Activated CD4-positive, alpha-beta T cell treated with anti-CD3 and anti-CD28 coated beads, Interleukin-2, amount 50 U/mL, for 1 hour (primary cell): ENCODE measurements around the gene COL4A2.

Source experiments
- DNase-seq: peaks from one replicate; pipeline ENCODE4 v3.0.0-alpha.2; 2020

COL4A2 gene

GRCh38 chr13:110548891-110549794, 242.1 kb downstream of the COL4A2 start:
- no peak for DNase-seq

- DNase-seq: no peak
These were observed 242.7 kb downstream of the COL4A2 start for GRCh38 chr13:110549795-110550160.

GRCh38 chr13:110551284-110551683, 244.2 kb downstream of the COL4A2 start:
- DNase-seq: no peak

GRCh38 chr13:110552767-110553166, 245.7 kb downstream of the COL4A2 start:
- no peak for DNase-seq

GRCh38 chr13:110553417-110553816, 246.3 kb downstream of the COL4A2 start:
- no peak for DNase-seq

- DNase-seq: no peak
These were observed 247.2 kb downstream of the COL4A2 start for GRCh38 chr13:110554227-110554836.

- no peak for DNase-seq
These were observed 247.9 kb downstream of the COL4A2 start for GRCh38 chr13:110554946-110555345.

GRCh38 chr13:110555601-110556223, 248.6 kb downstream of the COL4A2 start:
- no peak for DNase-seq

GRCh38 chr13:110556224-110556606, 249.1 kb downstream of the COL4A2 start:
- no peak for DNase-seq

- DNase-seq: no peak
These were observed 250.0 kb downstream of the COL4A2 start for GRCh38 chr13:110557082-110557481.

- no peak for DNase-seq
These were observed 250.7 kb downstream of the COL4A2 start for GRCh38 chr13:110557610-110558305.

GRCh38 chr13:110559429-110559943, 252.4 kb downstream of the COL4A2 start:
- DNase-seq: no peak

GRCh38 chr13:110559986-110560385, 252.9 kb downstream of the COL4A2 start:
- DNase-seq: no peak

- no peak for DNase-seq
These were observed 253.7 kb downstream of the COL4A2 start for GRCh38 chr13:110560601-110561343.

- peak; percentile 46 for DNase-seq
These were observed 254.4 kb downstream of the COL4A2 start, which contains the start of gene RAB20 for GRCh38 chr13:110561344-110562035. Gene RAB20 (minus strand): TSS chr13:110561722. CDS start chr13:110561519, 203 bp downstream.

GRCh38 chr13:110562036-110562597, 255.0 kb downstream of the COL4A2 start:
- no peak for DNase-seq
